ENCODE data around the gene KIF7. TPM values are rescaled to one million over a fixed set of nuclear protein-coding genes. Genes with fewer than 3 reads are reported as not detected.
"Not testable (repeated sequence)": the region's sequence is repeated elsewhere in the genome, so short reads cannot be mapped to it uniquely, and the experiment has no call there.

Gene KIF7
- total and polyA plus RNA-seq, 11 donors = 1.3 to 9.2 (median 3.2) TPM

DNA sequence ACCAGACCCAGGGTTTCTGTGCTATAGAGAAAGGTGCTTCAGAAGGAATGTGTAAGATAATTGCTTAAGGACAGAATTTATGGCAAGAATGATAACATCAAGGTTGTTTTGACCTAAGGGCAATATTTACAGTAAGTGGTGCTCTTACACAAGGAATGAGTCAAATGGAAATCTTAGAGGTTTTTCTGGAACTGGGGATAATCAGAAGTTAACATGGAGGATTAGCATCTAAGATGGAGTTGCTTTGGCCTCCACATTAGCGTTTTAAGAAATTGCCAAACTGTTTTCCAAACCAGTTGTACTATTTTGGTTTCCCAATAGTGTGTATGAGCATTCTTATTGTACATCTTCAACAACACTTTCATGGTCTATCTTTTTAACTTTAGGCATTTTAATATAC, 38.4 kb upstream of the KIF7 start:
- WGBS, 4 donors = 81 to 94% (median 89%) methylated on average over 1 of the region's 1 CpG

DNA sequence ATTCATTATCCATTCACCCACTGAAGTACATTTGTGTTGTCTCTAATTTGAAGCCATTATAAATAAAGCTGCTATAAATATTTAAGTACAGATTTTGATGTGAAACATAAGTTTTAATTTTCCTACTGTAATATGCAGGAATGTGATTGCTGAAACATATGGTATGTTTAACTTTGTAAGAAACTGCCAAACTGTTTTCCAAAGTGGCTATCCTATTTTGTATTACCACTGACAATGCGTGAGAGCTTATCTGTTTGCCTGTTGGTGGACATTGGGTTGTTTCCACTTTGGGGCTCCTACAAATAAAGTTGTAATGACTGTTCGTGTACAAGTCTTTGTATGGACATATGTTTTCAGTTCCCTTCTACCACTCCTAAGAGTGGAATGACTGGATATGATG, 37.8 kb upstream of the KIF7 start:
- Histone ChIP-seq H3K4me1 (peaks cover 0 to 17% (median 5%) of the 10 kb centered on the region in 12 donors), H3K27ac (no peak overlapping the region), H3K27me3 (no peaks in the 10 kb centered on the region), H3K9me3 (no peaks in the 10 kb centered on the region), H3K36me3 (no peaks in the 10 kb centered on the region), H3K4me3 (no peak overlapping the region)
- ATAC-seq = no peak
- DNase-seq = no peak
- intact Hi-C loops (cut with DNase I) = no loop called here
- 40 to 66% (median 66%) methylated on average over 2 of the region's 2 CpGs for WGBS, 4 donors
- TF ChIP-seq, protein P1, sequence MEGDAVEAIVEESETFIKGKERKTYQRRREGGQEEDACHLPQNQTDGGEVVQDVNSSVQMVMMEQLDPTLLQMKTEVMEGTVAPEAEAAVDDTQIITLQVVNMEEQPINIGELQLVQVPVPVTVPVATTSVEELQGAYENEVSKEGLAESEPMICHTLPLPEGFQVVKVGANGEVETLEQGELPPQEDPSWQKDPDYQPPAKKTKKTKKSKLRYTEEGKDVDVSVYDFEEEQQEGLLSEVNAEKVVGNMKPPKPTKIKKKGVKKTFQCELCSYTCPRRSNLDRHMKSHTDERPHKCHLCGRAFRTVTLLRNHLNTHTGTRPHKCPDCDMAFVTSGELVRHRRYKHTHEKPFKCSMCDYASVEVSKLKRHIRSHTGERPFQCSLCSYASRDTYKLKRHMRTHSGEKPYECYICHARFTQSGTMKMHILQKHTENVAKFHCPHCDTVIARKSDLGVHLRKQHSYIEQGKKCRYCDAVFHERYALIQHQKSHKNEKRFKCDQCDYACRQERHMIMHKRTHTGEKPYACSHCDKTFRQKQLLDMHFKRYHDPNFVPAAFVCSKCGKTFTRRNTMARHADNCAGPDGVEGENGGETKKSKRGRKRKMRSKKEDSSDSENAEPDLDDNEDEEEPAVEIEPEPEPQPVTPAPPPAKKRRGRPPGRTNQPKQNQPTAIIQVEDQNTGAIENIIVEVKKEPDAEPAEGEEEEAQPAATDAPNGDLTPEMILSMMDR (IDR thresholded peaks at IDR 0.05) = no peak
- no peak for TF ChIP-seq POLR2A (IDR thresholded peaks at IDR 0.05)

More for the DNA sequence above, 38.4 kb upstream of the KIF7 start:
- Histone ChIP-seq H3K4me3 (no peak overlapping the region), H3K4me1 (peaks cover 0 to 17% (median 5%) of the 10 kb centered on the region in 12 donors), H3K36me3 (no peaks in the 10 kb centered on the region), H3K9me3 (no peaks in the 10 kb centered on the region), H3K27me3 (no peaks in the 10 kb centered on the region), H3K27ac (no peak overlapping the region)
- intact Hi-C loops (cut with DNase I) = no loop called here
- no peak for TF ChIP-seq POLR2A (IDR thresholded peaks at IDR 0.05)
- TF ChIP-seq, protein P1 (IDR thresholded peaks at IDR 0.05) = no peak
- ATAC-seq (no peak), DNase-seq (no peak)

DNA sequence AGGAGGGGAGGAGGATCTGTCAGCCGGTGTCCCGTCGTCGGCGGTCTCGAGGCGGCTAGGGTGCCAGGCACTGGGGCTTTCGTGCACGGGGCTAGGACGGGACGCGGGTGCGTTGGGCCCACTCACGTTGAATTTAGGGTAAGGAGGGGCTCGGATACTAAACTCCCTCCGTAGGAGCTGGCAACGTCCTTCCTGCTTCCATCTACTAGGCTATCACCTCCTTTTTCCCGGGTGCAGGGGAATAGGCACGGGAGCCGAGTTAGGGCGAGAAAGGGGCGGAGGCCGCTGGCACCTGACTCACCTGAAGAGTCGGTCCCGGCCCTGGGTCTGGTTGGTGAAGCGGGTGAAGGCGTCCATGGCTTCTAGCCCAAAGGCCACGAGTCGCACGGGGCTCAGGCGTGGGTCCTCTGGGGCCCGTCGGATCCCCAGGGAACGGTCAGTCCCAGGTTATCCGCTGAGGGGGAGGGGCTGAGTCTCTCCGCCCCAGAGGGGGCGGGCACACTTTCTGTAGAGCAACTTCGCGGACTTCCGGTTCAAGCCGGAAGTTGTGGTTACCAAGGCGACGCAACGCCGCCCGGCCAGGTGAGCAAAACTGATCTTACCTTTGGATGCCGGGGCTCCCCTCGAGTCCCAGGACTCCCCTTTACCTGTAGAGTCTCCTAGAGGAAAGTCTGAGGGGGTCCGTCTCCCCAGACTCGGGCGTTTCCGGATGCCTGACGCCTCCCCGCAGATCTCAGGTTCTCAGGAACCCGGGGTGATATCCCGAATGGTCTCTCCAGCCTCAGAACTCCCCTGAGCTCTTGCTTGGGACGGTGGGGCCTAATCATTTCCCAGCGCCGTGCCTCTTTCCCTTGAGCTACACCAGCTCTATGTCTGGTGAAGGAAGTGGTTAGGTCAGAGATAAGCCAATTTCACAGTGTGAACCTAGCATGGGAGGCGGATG, 35.3 kb upstream of the KIF7 start, which contains the start of the genes PEX11A and WDR93:
TSS of gene PEX11A (minus strand) at position 479 of the 943 bp plus-strand sequence. CDS start at position 357, 122 bp downstream.
TSS of gene WDR93 (plus strand) at position 536 of the 943 bp plus-strand sequence. CDS start 10,936 bp downstream, outside the sequence.
- intact Hi-C loops (cut with DNase I) = no loop called here
- ATAC-seq (peak; percentile 94 to 98 (median 97)), DNase-seq (peak; percentile 77 to 88 (median 84))
- peaks cover 0 to 17% (median 5%) of the 10 kb centered on the region in 12 donors for H3K4me1 ChIP-seq
- 3 to 4% (median 3%) methylated on average over 59 to 60 of the region's 60 CpGs for WGBS, 4 donors
- H3K4me3 ChIP-seq = peak within 1 kb of the TSS; percentile 52 to 97 (median 76)
- no peaks in the 10 kb centered on the region for H3K27me3 ChIP-seq
- peak within 1 kb of the TSS in 9 of 12 donors; percentile 31 to 79 (median 64) for H3K27ac ChIP-seq
- H3K36me3 ChIP-seq = peaks cover 0 to 6% (median 0%) of the 10 kb centered on the region in 9 donors
- TF ChIP-seq, protein P1 (IDR thresholded peaks at IDR 0.05) = peak in 1 of 12 donors; percentile 11
- peak in 1 of 2 donors; percentile 51 for TF ChIP-seq POLR2A (IDR thresholded peaks at IDR 0.05)
- no peaks in the 10 kb centered on the region for H3K9me3 ChIP-seq

DNA sequence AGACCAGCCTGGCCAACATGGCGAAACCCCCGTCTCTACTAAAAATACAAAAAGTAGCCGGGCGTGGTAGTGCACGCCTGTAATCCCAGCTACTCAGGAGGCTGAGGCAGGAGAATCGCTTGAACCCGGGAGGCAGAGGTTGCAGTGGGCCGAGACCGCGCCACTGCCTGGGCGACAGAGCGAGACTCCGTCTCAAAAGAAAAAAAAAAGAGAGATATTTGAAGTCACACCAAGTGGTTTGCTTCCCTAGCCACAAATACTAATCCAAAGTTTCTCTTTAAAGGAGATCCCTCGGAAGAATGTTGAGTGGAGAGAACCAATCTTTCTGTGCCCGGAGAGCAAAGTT, 34.6 kb upstream of the KIF7 start:
- H3K9me3 ChIP-seq; H3K27me3 ChIP-seq; ATAC-seq; intact Hi-C loops (cut with DNase I); DNase-seq; H3K36me3 ChIP-seq: not testable (repeated sequence)
- H3K4me1 ChIP-seq = peaks cover 0 to 21% (median 5%) of the 10 kb centered on the region in 12 donors
- peak overlapping the region; percentile 52 to 97 (median 76) for H3K4me3 ChIP-seq
- H3K27ac ChIP-seq = peak overlapping the region in 6 of 12 donors; percentile 41 to 79 (median 68)
- 57 to 71% (median 67%) methylated on average over 15 of the region's 15 CpGs for WGBS, 4 donors
